Right lobe of liver (tissue), 4 donors: ENCODE results near the gene PCDHGC3.

ENCODE experiments used
- CTCF ChIP-seq, 4 donors: fragments of 200-600 bp in 3 of 4; fragments of 450-650 bp in 1 of 4; IDR thresholded peaks; one replicate each; pipeline versions ENCODE4 v1.5.1 to v1.8.0; 2016 to 2022; ENCODE audit warnings: antibody characterized with exemption in 4 of 4, mild to moderate bottlenecking in 2 of 4
- POLR2A ChIP-seq: fragments of 450-650 bp; IDR thresholded peaks from one replicate; pipeline ENCODE4 v1.6.1; 2017; ENCODE audit warnings: antibody characterized with exemption, mild to moderate bottlenecking
- donor health status: DM: no; HTN: no; CAD: no.
- donor health status: DM: no; HTN: no; CAD: no.
- donor health status: DM: no; HTN: yes; CAD: no.

DNA sequence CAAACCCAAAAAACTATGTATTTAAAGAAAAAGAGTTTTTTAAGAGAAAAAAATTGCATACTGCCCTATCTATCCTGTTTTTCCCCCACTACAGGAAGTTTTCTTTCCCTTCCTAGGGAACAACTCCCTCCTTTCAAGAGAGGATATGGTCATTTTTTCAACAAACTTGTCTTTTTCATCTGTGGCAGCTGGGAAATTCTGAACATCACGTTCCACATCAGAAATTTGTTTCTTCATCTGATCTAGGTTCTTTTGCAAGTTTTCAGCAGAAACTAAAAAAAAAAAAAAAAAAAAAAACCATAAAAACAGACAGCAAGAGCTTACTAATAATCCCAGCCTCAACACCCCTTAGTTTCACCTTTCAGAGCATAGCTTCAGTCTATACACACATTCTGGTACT lies 51.7 kb downstream of the PCDHGC3 start:
- TF ChIP-seq CTCF (IDR thresholded peaks at IDR 0.05): no peak
- TF ChIP-seq POLR2A: no peak
